ENCODE results near the gene PI4KB. TPM values are rescaled to one million over a fixed set of nuclear protein-coding genes. Genes with fewer than 3 reads are reported as not detected.

PI4KB gene
- total RNA-seq, 1 experiment from 2014 or later, result 52.7 TPM

DNA sequence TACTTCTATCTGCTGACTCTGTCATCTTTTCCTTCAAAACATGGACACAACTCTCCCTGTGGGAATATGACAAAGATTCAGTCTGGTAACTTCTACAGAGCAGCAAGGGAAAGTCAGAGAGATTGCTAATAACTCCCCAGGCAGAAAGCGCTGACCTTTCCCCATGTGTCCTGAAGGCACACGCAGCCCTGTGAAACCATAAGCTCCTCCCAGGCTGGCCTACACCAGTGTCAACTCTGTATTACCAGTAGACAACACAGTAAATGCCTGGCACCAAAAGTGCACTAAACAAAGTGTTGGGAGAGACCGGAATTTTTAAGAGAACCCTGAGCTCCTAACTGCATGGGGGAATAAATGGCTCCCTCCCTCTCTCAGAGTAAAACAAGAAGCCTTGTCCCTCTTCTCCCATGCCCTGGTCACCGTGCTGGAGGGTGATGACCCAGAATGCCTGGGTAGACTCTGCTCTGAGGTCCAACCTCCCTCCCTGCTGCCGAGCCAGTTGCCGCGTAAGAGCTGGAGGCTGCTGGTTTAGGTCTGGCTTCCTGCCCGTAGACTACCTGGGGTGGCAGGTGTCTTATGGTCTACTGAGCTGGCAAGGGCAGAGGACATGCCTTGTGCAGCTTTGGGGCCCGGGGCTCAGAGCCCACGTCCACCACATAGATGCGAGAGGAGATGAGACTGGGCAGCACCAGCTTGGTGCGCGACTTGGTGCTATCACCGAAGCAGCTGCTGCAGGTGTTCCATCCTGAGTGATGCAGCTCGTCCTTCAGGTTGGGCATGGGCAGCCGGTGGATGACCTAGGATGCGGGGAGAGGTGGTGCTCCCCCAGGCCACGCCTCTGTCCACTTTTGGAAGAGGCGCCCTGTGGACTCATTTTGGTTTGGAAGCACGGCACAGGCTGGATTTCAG, 41.4 kb upstream of the PI4KB start:
- no peaks in the 10 kb centered on the region for H3K9me3 ChIP-seq
- TF ChIP-seq, protein P1, sequence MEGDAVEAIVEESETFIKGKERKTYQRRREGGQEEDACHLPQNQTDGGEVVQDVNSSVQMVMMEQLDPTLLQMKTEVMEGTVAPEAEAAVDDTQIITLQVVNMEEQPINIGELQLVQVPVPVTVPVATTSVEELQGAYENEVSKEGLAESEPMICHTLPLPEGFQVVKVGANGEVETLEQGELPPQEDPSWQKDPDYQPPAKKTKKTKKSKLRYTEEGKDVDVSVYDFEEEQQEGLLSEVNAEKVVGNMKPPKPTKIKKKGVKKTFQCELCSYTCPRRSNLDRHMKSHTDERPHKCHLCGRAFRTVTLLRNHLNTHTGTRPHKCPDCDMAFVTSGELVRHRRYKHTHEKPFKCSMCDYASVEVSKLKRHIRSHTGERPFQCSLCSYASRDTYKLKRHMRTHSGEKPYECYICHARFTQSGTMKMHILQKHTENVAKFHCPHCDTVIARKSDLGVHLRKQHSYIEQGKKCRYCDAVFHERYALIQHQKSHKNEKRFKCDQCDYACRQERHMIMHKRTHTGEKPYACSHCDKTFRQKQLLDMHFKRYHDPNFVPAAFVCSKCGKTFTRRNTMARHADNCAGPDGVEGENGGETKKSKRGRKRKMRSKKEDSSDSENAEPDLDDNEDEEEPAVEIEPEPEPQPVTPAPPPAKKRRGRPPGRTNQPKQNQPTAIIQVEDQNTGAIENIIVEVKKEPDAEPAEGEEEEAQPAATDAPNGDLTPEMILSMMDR (IDR thresholded peaks at IDR 0.05; ENCODE audit: insufficient read depth in 1 of 2, low read depth in 1 of 2, low read length in 1 of 2, severe bottlenecking in 1 of 2, unreplicated experiment in 1 of 2), result no peak
- H3K4me1 ChIP-seq, result peaks cover 14% of the 10 kb centered on the region
- no peak overlapping the region for H3K27ac Mint-ChIP-seq (ENCODE audit: unreplicated experiment)
- no TSS peak for BruUV-seq (replicated peaks)
- H3K27me3 ChIP-seq (replicated peaks; ENCODE audit: control insufficient read depth, insufficient read depth, low read length), result no peaks in the 10 kb centered on the region
- ChIA-PET POLR2A (no interaction called here), CTCF (no interaction called here)
- peaks cover 13% of the 10 kb centered on the region for H3K4me1 Mint-ChIP-seq (ENCODE audit: low read depth, unreplicated experiment)
- no peaks in the 10 kb centered on the region; the same call in 1 of the 2 replicates for H3K36me3 ChIP-seq (ENCODE audit: control insufficient read depth, insufficient read depth, low read length)
- H3K9me3 Mint-ChIP-seq (ENCODE audit: unreplicated experiment), result peaks cover 4% of the 10 kb centered on the region
- DNase-seq, result no peak
- H3K36me3 Mint-ChIP-seq (ENCODE audit: insufficient read depth, unreplicated experiment), result peaks cover 10% of the 10 kb centered on the region
- H3K4me3 Mint-ChIP-seq (ENCODE audit: unreplicated experiment), result no peak overlapping the region
- no peak overlapping the region for H3K4me3 ChIP-seq (ENCODE audit: low read depth, low read length)
- intact Hi-C loops (cut with micrococcal nuclease; ENCODE audit: unreplicated experiment), result no loop called here
- no peaks in the 10 kb centered on the region for H3K27me3 Mint-ChIP-seq (ENCODE audit: insufficient read depth, unreplicated experiment)

DNA sequence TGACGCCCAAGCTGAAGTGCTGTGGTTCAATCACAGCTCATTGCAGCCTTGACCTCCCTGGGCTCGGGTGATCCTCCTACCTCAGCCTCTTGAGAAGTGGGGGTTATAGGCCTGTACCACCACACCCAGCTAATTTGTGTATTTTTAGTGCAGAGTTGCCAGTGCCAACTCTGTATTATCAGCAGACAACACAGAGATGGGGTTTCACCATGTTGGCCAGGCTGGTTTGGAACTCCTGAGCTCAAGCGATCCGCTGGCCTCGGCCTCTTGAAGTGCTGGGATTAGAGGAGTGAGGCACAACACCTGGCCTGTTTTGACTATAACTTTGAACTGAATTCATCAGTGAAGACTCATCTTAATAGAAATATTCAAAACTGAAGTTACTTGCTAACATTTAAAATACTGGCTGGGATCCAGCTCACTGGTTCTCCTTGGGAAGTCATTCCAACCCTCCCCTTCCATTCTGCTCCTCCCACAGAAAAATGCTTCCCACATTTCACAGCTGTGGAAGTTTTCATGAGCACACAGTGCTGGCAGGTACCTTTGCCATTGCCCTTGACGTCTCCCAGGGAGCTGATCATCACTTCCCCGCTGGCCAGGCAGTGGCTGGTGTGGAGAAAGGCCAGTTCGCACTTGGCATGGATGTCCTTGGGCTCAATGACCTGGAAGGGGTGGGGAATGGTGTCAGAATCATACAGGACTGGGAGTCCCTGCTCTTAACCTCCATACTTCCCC, 40.6 kb upstream of the PI4KB start:
- ChIA-PET CTCF (no interaction called here), POLR2A (no interaction called here)
- Mint-ChIP-seq H3K36me3 (ENCODE audit: insufficient read depth, unreplicated experiment) (peaks cover 18% of the 10 kb centered on the region), H3K9me3 (ENCODE audit: unreplicated experiment) (peaks cover 10% of the 10 kb centered on the region), H3K4me1 (ENCODE audit: low read depth, unreplicated experiment) (peaks cover 7% of the 10 kb centered on the region), H3K27me3 (ENCODE audit: insufficient read depth, unreplicated experiment) (no peaks in the 10 kb centered on the region), H3K4me3 (ENCODE audit: unreplicated experiment) (no peak overlapping the region), H3K27ac (ENCODE audit: unreplicated experiment) (no peak overlapping the region)
- TF ChIP-seq, protein P1 (IDR thresholded peaks at IDR 0.05; ENCODE audit: insufficient read depth in 1 of 2, low read depth in 1 of 2, low read length in 1 of 2, severe bottlenecking in 1 of 2, unreplicated experiment in 1 of 2), result no peak
- BruUV-seq (replicated peaks), result no TSS peak
- DNase-seq, result no peak
- Histone ChIP-seq H3K9me3 (peaks cover 8% of the 10 kb centered on the region), H3K4me1 (peaks cover 11% of the 10 kb centered on the region), H3K27me3 (replicated peaks; ENCODE audit: control insufficient read depth, insufficient read depth, low read length) (no peaks in the 10 kb centered on the region), H3K4me3 (ENCODE audit: low read depth, low read length) (no peak overlapping the region), H3K36me3 (ENCODE audit: control insufficient read depth, insufficient read depth, low read length) (no peaks in the 10 kb centered on the region; the same call in 1 of the 2 replicates)
- intact Hi-C loops (cut with micrococcal nuclease; ENCODE audit: unreplicated experiment), result no loop called here

DNA sequence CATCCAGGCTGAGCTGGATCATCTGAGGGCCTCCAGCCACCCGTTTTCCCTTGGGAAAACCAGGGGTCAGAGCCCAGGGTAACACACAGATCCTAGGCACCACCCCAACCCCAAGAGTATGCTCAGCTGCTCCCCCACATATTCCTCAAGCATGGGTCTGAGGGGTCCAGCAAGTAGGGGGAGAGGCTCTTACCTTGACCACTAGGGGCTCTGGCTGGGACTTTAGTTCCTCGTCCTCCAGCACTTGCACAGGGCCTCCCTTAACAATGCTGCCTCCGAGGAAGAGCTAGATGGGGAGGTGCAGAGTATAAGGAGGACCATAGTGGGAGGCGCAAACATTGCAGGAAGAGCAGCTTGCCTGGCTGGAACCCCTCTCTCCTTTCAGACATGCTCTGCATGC, 37.8 kb upstream of the PI4KB start:
- Histone ChIP-seq H3K36me3 (ENCODE audit: control insufficient read depth, insufficient read depth, low read length) (no peaks in the 10 kb centered on the region; the same call in 1 of the 2 replicates), H3K4me1 (no peaks in the 10 kb centered on the region), H3K4me3 (ENCODE audit: low read depth, low read length) (no peak overlapping the region), H3K27me3 (replicated peaks; ENCODE audit: control insufficient read depth, insufficient read depth, low read length) (no peaks in the 10 kb centered on the region), H3K9me3 (peaks cover 19% of the 10 kb centered on the region)
- BruUV-seq (replicated peaks), result no TSS peak
- DNase-seq, result no peak
- Mint-ChIP-seq H3K36me3 (ENCODE audit: insufficient read depth, unreplicated experiment) (peaks cover 18% of the 10 kb centered on the region), H3K4me1 (ENCODE audit: low read depth, unreplicated experiment) (no peaks in the 10 kb centered on the region), H3K27me3 (ENCODE audit: insufficient read depth, unreplicated experiment) (no peaks in the 10 kb centered on the region), H3K4me3 (ENCODE audit: unreplicated experiment) (no peak overlapping the region), H3K9me3 (ENCODE audit: unreplicated experiment) (peaks cover 21% of the 10 kb centered on the region), H3K27ac (ENCODE audit: unreplicated experiment) (no peak overlapping the region)
- POLR2A ChIA-PET, result interaction anchor here (0.5 kb wide), 1 partner anchor 200 kb away, joined by 4 read pairs; the partner anchor contains the start of gene LYSMD1
- intact Hi-C loops (cut with micrococcal nuclease; ENCODE audit: unreplicated experiment), result no loop called here
- TF ChIP-seq, protein P1 (IDR thresholded peaks at IDR 0.05; ENCODE audit: insufficient read depth in 1 of 2, low read depth in 1 of 2, low read length in 1 of 2, severe bottlenecking in 1 of 2, unreplicated experiment in 1 of 2), result no peak
- CTCF ChIA-PET, result no interaction called here

Data from Caco-2 (cell line).